ENCODE results near the gene ZNF133.
"Not testable (repeated sequence)": the region's sequence is repeated elsewhere in the genome, so short reads cannot be mapped to it uniquely, and the experiment has no call there.

ZNF133 gene

GRCh38 chr20:18326990-18327389 is 38.7 kb downstream of the ZNF133 start:
- intact Hi-C loops (cut with DNase I), result no loop called here
- DNase-seq, result no peak

GRCh38 chr20:18331694-18332093 is 43.4 kb downstream of the ZNF133 start:
- DNase-seq, result no peak
- intact Hi-C loops (cut with DNase I), result no loop called here

GRCh38 chr20:18349749-18350148 is 61.4 kb downstream of the ZNF133 start:
- intact Hi-C loops (cut with DNase I), result not testable (repeated sequence)

DNA sequence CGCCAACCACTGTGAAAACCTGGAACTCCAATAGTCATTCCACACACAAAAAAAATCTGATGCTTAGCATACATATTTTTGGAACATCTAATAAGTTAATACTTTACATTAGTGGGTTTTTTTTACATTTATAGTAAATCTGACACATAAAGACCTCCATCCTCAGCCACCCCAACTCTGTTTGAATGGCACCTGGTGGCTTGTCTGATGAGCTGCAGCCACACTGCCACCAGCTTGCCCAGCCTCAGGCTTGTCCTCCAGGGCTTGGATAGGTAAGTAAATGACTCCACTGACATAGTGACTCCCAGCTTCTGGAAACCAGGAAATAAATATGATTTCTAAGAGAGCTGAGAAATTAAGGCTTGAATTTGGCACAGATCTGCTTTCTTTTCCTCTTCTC is 71.5 kb downstream of the ZNF133 start:
- intact Hi-C loops (cut with DNase I), result no loop called here
- no peak for DNase-seq

More at GRCh38 chr20:18349749-18350148, 61.4 kb downstream of the ZNF133 start:
- not testable (repeated sequence) for DNase-seq

- no peak for DNase-seq
- intact Hi-C loops (cut with DNase I), result no loop called here
These were observed 72.3 kb downstream of the ZNF133 start for GRCh38 chr20:18360635-18361034.

GRCh38 chr20:18361678-18362077 is 73.4 kb downstream of the ZNF133 start:
- intact Hi-C loops (cut with DNase I), result no loop called here
- DNase-seq, result no peak

DNA sequence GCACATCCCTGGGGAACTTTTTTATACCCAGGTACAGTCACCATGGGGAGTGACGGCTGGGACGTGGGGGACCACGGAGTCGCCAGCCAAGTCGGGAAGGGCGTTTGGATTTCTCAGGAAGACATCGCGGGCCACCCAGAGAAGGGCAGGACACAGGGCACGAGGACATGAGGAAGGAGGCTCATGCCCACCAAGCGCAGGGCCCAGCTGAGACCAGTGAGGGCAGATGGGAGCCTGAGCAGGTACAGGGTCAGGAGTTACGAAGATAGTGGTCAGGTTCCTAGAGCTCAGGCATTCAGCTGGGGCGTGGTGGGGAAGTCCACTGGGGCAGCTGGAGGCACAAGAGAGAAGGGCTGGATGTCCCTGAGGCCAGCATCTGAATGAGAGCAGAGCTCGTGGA is 74.6 kb downstream of the ZNF133 start:
- intact Hi-C loops (cut with DNase I), result no loop called here
- no peak for DNase-seq

- DNase-seq, result no peak
- intact Hi-C loops (cut with DNase I), result no loop called here
These were observed 75.4 kb downstream of the ZNF133 start for GRCh38 chr20:18363708-18364107.

DNA sequence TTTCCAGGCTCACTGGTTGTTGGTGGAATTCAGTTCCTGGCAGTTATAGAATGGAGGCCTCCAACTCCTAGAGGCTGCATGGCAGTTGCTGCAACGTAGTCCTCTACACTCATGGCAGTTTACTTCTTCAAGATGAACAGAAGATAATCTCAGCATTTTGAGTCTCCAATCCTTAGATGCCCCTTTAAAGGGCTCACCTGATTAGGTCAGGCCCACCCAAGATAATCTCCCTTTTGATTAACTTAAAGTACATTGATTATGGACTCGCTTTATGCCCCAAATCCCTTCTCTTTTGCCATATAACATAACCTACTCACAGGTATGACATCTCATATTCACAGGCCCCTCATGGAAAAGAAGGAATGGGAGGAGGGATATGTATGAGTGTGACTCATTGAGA is 76.4 kb downstream of the ZNF133 start:
- DNase-seq, result no peak
- intact Hi-C loops (cut with DNase I), result no loop called here

Measured in head of caudate nucleus (tissue), 42 donors.